DOHH2 (cell line): ENCODE measurements around the gene DAPK2.

Experiments used
- H3F3A ChIP-seq: fragments of 200-600 bp; sonication (generic), shearing (Covaris generic); 2 replicates; pipeline ENCODE4 v1.6.0; 2016; ENCODE audit warnings: antibody characterized with exemption, mild to moderate bottlenecking; ENCODE audit not compliant: control insufficient read depth, insufficient read depth
- H3K27ac ChIP-seq: fragments of 200-600 bp; sonication (generic); 2 replicates; pipeline ENCODE4 v1.5.1; 2014; ENCODE audit warnings: low read depth, mild to moderate bottlenecking, low read length, moderate library complexity
- H3K27me3 ChIP-seq: fragments of 200-600 bp; sonication (generic); 2 replicates; pipeline ENCODE4 v1.6.1; 2014; ENCODE audit warnings: mild to moderate bottlenecking, low read length, mixed read lengths; ENCODE audit not compliant: control insufficient read depth
- H3K36me3 ChIP-seq: fragments of 200-600 bp; sonication (generic); 2 replicates; pipeline ENCODE4 v1.6.1; 2014; ENCODE audit warnings: mild to moderate bottlenecking, low read length, moderate library complexity, mixed read lengths; ENCODE audit not compliant: control insufficient read depth
- H3K4me1 ChIP-seq: fragments of 200-600 bp; sonication (generic); 2 replicates; pipeline ENCODE4 v1.6.1; 2014; ENCODE audit warnings: mild to moderate bottlenecking, low read length, mixed read lengths; ENCODE audit not compliant: control insufficient read depth
- H3K4me2 ChIP-seq: fragments of 200-600 bp; sonication (generic); 2 replicates; pipeline ENCODE4 v1.6.0; 2014; ENCODE audit warnings: mild to moderate bottlenecking, low read length, moderate library complexity
- H3K4me3 ChIP-seq: fragments of 200-600 bp; sonication (generic); 2 replicates; pipeline ENCODE4 v1.5.1; 2014; ENCODE audit warnings: mild to moderate bottlenecking, low read length, mixed read lengths
- H3K79me2 ChIP-seq: fragments of 200-600 bp; sonication (generic); 2 replicates; pipeline ENCODE4 v1.6.1; 2014; ENCODE audit warnings: mild to moderate bottlenecking, low read length, mixed read lengths; ENCODE audit not compliant: control insufficient read depth
- H3K9me2 ChIP-seq: fragments of 200-600 bp; sonication (generic); replicated peaks from 2 replicates; pipeline ENCODE4 v1.6.1; 2014; ENCODE audit warnings: mild to moderate bottlenecking, low read length, mixed read lengths; ENCODE audit not compliant: control insufficient read depth
- H3K9me3 ChIP-seq: fragments of 200-600 bp; sonication (generic); 2 replicates; pipeline ENCODE4 v1.6.1; 2014; ENCODE audit warnings: antibody characterized with exemption, low read length, mixed read lengths; ENCODE audit not compliant: control insufficient read depth, insufficient read depth
- H4K20me1 ChIP-seq: fragments of 200-600 bp; sonication (generic); 2 replicates; pipeline ENCODE4 v1.6.0; 2014; ENCODE audit warnings: low read depth, mild to moderate bottlenecking, antibody characterized with exemption, low read length, moderate library complexity; ENCODE audit not compliant: control insufficient read depth, insufficient read depth
- CTCF ChIP-seq: fragments of 200-600 bp; sonication (generic); IDR thresholded peaks from one replicate; pipeline ENCODE4 v1.5.1; 2014; ENCODE audit warnings: antibody characterized with exemption, mild to moderate bottlenecking, low read depth, low read length; ENCODE audit not compliant: poor library complexity, severe bottlenecking
- EZH2phosphoT487 ChIP-seq: fragments of 200-600 bp; sonication (generic); IDR thresholded peaks from 2 replicates; pipeline ENCODE4 v1.6.1; 2017; ENCODE audit warnings: borderline replicate concordance, mild to moderate bottlenecking, antibody characterized with exemption, low read length, moderate library complexity, mixed read lengths

The DAPK2 gene

GRCh38 chr15:64071931-64072765 lies 25.9 kb upstream of the DAPK2 start:
- Histone ChIP-seq H4K20me1 (no peaks in the 10 kb centered on the region), H3K36me3 (peaks cover 40% of the 10 kb centered on the region), H3F3A (peaks cover 16% of the 10 kb centered on the region), H3K4me2 (no peak overlapping the region), H3K4me1 (peaks cover 21% of the 10 kb centered on the region), H3K9me2 (no peaks in the 10 kb centered on the region), H3K9me3 (no peaks in the 10 kb centered on the region), H3K27ac (no peak overlapping the region), H3K79me2 (peaks cover 4% of the 10 kb centered on the region; the same call in 1 of the 2 replicates), H3K27me3 (no peaks in the 10 kb centered on the region), H3K4me3 (no peak overlapping the region)
- TF ChIP-seq EZH2phosphoT487, result no peak
- TF ChIP-seq CTCF, result no peak

- Histone ChIP-seq H3K27me3 (no peaks in the 10 kb centered on the region), H3K9me2 (no peaks in the 10 kb centered on the region), H3K27ac (no peak overlapping the region), H3K36me3 (peaks cover 38% of the 10 kb centered on the region), H3K79me2 (peaks cover 1% of the 10 kb centered on the region; the same call in 1 of the 2 replicates), H3K4me3 (no peak overlapping the region), H3K4me2 (no peak overlapping the region), H3K4me1 (peaks cover 21% of the 10 kb centered on the region), H4K20me1 (no peaks in the 10 kb centered on the region), H3F3A (peaks cover 16% of the 10 kb centered on the region), H3K9me3 (no peaks in the 10 kb centered on the region)
- TF ChIP-seq EZH2phosphoT487 (no peak), CTCF (no peak)
Observed at GRCh38 chr15:64070965-64071851, 24.9 kb upstream of the DAPK2 start.

- TF ChIP-seq CTCF, result no peak
- TF ChIP-seq EZH2phosphoT487, result no peak
- no peaks in the 10 kb centered on the region for H3K79me2 ChIP-seq
Observed at GRCh38 chr15:64070106-64070505, 23.8 kb upstream of the DAPK2 start.

More at GRCh38 chr15:64070106-64070505, 23.8 kb upstream of the DAPK2 start:
- Histone ChIP-seq H3K36me3 (peaks cover 30% of the 10 kb centered on the region), H3F3A (peaks cover 13% of the 10 kb centered on the region), H3K4me1 (peaks cover 21% of the 10 kb centered on the region), H4K20me1 (no peaks in the 10 kb centered on the region), H3K4me3 (no peak overlapping the region), H3K27me3 (no peaks in the 10 kb centered on the region), H3K27ac (no peak overlapping the region), H3K4me2 (no peak overlapping the region), H3K9me2 (no peaks in the 10 kb centered on the region), H3K9me3 (no peaks in the 10 kb centered on the region)
